ENCODE data around the gene ULBP2. TPM values are rescaled to one million over a fixed set of nuclear protein-coding genes. Genes with fewer than 3 reads are reported as not detected.
A peak's percentile ranks its signal among the peaks of the same experiment; 100 is the strongest.
"Not testable (repeated sequence)": the region's sequence is repeated elsewhere in the genome, so short reads cannot be mapped to it uniquely, and the experiment has no call there.

ULBP2 gene
- total RNA-seq, 1 donor from 2014 or later = 0.65 TPM

DNA sequence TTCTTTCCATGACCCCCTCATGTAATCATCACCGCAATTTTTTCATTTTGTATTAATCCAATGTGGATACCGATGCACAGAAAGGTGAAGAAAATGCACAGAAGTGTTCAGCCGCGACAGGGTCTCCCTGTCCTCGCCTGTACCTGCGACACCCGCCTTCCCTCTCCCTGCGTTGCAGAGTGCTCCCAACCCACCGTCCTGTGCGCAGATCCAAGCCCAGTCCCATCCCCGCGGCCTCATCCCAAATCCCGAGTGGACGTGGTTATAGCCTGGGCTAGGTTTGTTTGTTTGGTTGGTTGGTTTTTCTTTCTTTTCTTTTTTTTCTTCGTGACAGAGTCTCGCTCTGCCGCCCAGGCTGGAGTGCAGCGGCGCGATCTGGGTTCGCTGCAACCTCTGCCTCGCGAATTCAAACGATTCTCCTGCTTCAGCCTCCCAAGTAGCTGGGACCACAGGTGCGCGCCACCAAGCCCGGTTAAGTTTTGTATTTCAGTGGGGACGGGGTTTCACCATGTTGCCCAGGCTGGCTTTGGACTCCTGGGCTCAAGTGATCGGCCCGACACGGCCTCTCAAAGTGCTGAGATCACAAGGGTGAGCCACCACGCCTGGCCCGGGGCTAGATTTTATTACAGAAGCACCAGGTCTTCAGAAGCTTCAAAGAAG, 18.4 kb upstream of the ULBP2 start:
- DNase-seq = no peak
- intact Hi-C loops (cut with DNase I) = loop anchor here (5.0 to 10.0 kb wide), 3 partner anchors 86 to 369 kb away; no protein-coding TSS in a partner anchor
- ATAC-seq (ENCODE audit: poor library complexity) = no peak

DNA sequence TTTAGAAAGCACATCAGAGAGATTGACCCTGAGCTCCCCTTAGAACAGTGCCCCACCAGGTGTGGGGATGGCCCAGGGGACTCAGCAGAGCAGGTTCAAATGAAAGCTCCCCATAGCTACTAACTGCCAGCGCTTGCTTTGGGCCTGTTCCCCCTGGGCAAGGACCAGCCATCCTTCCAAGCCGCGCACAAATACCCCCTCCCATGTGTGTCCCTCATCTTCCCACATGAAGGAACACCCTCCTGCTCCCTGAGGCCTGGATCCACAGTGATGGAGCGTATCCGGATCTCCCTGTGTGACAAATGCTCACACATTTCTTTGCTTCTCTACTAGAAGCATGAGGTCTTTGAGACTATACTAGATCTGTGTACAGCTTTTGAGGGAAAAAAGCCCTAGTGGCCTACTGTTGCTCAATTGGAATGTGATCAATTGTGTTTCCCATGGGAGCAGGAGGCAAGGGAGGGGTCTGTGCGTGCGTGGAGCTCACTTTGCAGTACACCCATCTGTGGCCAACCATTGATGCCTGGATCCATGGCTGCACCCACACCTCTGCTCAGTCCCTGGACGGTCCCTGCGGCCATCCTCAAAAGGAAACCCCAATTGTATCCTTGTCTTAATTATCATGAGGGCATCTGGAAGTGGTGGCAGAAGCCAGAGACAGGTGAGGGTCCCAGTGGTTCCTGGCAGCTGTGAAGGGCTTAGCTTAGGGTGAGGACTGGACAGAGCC, 17.4 kb upstream of the ULBP2 start:
- intact Hi-C loops (cut with DNase I) = loop anchor here (5.0 to 10.0 kb wide), 3 partner anchors 87 to 370 kb away; no protein-coding TSS in a partner anchor
- ATAC-seq (ENCODE audit: poor library complexity) (no peak), DNase-seq (no peak)

DNA sequence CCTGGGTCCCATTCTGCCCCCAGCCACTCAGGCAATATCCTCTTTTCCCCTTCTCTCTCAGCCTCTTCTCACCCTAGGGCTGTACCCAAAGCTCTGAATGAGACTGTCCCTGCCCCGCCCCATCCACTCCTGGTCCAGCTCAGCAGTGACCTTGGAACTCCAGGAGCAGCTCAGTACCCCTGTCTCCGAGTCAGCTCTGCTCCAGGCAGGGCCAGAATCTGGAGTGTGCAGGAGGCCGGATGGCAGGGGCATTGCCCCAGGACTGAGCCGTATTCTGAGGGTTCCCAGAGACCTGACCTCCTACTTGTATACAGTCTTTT, 16.9 kb upstream of the ULBP2 start:
- ATAC-seq (ENCODE audit: poor library complexity) (no peak), DNase-seq (no peak)
- intact Hi-C loops (cut with DNase I) = loop anchor here (5.0 to 10.0 kb wide), 3 partner anchors 88 to 370 kb away; no protein-coding TSS in a partner anchor

DNA sequence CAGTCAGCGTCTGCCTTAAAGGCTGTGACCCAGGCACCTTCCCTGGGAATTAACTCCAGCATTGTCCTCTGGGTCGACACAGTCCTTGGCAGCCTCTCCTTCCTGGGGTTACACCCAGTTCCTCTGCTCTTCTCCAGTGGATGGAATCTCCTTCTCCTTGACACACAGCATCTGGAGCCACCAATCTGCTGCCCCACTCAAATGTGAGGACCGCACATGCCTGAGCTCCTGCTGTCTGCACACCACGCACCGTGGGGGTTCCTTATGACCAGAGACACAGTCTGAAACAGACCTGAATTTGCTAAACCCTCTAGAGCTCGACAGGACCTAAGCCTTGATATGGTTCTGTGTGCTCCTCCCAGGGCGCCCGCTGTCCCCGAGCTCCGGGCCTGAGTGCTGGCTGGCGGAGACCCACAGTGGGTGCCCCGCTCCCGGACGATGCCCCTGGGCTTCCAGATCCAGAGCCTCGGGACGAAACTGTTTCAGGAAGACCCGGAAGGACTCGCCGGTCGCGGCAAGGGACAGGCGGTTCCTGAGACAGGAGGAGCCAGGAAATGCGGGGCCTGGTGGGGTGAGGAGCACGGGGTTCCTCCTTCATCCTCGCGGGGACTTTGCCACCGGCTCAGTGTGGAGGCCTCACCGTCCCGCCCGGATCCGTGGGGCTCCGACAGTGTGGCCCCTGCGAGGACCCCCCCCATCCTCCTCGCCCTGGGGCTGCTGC, 16.4 kb upstream of the ULBP2 start:
- DNase-seq (peak; percentile 59), ATAC-seq (ENCODE audit: poor library complexity) (peak; percentile 55)
- intact Hi-C loops (cut with DNase I) = loop anchor here (10.0 kb wide), 2 partner anchors 201 to 371 kb away; no protein-coding TSS in a partner anchor

DNA sequence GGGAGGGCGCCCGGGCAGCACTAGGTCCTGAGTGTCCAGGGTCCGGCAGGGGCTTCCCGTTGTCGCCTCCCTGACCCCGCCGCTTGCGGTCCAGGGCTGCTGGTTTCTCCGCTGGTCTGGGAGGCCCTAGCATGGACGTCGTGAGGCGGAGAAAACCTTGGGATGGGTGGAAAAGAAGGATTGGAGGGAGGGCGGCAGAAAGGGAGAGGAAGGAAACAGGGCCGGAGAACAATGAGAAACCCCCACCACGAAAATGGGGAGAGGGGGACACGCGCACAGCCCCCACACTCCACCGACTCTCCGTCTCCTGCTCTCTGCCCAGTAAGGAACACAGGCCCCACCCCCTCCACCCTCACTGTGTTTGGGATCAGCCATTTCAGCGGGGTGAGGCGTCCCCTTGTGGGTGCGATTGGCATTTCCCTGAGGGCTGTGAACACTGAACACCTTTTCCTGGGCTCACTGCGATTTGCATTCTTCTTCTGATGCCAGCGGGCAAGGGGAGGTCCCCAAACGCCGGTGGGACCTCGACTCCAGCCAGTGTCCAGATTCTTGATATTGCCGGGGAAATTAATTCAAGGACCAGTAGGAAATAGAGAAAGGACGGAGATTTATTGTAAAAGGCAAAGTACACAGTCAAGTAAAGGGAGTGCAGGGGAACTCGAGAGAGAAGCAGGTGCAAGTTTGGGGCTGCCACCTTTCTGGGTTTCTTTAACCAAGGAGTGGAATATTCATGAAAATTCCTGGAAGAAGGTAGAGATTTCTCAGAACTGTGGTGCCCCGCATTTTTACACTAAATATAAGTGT, 15.6 kb upstream of the ULBP2 start:
- DNase-seq = peak; percentile 94
- intact Hi-C loops (cut with DNase I) = loop anchor here (10.0 kb wide), 2 partner anchors 201 to 371 kb away; no protein-coding TSS in a partner anchor
- ATAC-seq (ENCODE audit: poor library complexity) = peak; percentile 94

DNA sequence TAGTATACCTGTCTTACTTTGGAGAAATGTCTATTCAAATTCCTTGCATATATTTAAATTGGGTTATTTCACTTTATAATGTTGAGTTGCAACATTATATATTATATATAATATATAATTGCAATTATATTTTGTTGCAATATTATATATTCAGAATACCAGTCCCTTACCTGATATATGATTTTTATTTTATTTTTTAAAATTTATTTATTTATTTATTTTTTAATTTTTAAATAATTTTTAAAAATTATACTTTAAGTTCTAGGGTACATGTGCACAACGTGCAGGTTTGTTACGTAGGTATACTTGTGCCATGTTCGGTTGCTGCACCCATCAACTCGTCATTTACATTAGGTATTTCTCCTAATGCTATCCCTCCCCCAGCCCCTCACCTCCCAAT, 14.8 kb upstream of the ULBP2 start:
- DNase-seq; ATAC-seq (ENCODE audit: poor library complexity): not testable (repeated sequence)
- intact Hi-C loops (cut with DNase I) = loop anchor here (10.0 kb wide), 2 partner anchors 202 to 372 kb away; no protein-coding TSS in a partner anchor

DNA sequence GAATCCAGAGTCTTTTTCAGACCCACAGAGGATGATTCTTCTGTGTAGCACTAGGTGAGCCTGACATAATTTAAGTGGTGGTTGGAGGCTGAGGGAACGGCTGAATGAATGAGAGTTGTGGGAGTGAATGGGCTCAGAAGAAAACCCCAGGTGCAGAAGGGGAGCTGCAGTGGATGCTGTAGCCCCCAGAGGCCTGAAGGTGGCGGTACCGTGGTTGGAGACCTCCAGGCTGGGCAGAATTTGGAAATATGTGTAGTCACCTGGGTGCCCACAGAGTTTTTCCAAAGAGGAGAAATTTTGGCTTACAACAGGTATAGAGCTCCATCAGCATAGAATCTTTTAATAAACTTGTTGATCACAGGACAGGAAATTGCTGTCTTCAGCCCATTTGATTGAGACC, 12.4 kb upstream of the ULBP2 start:
- ATAC-seq (ENCODE audit: poor library complexity) = no peak
- intact Hi-C loops (cut with DNase I) = loop anchor here (10.0 kb wide), 2 partner anchors 205 to 375 kb away; no protein-coding TSS in a partner anchor
- DNase-seq = no peak

DNA sequence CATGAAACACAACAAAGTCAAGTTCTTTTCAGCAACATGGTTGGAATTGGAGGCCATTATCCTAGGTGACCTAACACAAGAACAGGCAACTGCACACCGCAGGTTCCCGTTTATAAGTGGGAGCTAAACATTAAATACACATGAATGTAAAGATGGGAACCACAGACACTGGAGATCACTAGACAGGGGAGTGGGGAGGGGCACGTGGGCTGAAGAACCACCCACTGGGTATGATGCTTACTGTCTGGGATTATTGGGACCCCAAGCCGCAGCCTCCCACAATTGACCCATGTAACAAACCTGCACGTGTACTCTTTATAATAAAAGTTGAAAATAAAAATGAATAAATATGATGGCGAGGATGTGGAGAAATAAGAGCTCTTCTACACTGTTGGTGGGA, 10.3 kb upstream of the ULBP2 start:
- intact Hi-C loops (cut with DNase I) = no loop called here
- DNase-seq (no peak), ATAC-seq (ENCODE audit: poor library complexity) (no peak)

DNA sequence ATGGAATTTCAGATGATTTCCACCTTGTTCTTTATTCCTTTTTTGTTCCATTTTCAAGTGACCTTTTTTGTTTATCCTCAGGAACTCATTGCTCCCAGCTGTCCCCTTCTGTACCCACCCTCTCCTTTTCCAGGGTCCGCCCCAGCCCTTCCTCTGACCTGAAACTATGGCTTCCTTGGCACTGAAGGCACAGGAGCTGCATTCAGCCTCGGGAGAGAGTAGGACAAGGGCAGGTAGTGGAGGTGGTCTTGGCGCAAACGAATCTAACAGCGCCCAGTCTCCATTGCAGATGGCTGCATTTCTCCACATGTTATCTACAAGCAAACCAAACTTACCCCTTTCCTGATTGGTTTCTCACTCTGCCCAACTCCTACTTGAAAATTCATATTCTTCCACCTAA, 8.8 kb upstream of the ULBP2 start:
- intact Hi-C loops (cut with DNase I) = no loop called here
- ATAC-seq (ENCODE audit: poor library complexity) (no peak), DNase-seq (no peak)

DNA sequence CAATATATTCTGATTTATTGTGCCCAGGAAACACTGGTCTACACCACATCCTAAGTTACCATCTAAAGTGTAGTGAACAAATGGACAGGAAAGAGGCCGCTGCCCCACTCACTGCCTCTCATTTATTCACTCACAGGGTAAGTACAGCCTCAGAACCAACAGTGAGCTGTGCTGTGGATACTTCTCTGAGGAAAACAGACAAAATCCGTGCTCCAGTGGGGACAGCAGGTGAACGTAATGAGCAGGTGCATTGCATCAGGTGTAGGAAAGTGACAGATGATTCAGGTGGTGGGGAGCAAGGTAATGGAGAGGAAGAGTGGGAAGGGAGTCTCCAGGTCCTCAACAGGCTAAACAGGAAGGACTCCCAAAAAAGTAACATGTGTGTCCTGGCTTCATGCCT, 8.4 kb upstream of the ULBP2 start:
- intact Hi-C loops (cut with DNase I) = no loop called here
- no peak for DNase-seq

DNA sequence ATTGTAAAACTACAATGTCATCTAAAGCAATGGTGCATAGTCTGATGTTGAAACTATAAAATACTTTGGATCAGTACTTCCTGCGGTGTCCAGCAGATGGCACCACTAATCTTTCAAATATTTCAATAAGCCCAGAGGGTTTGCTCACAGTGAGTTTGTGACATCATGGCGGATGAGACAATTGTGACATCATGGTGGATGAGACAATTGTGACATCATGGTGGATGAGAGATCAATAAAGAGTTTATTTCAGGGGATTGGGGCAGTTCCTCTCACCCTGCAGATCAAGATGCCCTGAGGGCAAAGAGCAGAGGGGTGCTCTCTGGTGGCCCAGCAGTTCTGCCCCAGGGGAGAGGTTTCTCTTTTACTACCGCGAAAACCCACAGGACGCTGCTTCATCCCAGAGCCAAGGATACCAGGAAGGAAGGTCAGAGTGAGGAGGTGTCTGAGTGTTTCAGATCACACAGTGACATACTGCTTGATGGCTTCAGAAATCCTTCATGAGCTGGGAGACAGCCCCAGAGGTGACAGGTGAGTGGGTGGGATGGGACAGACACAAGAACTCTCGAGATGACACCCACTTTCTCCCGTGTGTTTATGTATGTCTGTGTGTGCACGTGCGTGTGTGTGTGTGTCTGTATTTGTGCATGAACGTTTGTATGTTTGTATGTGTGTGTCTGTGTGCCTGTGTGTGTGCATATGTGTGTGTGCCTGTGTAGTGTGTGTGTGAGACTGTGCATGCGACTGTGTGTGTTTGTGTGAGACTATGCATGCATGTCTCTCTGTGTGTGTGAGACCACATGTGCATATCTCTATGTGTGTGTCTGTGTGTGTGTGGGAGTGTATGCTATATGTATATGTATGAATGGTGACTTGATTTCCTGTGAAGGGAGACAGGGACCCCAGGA, 7.3 kb upstream of the ULBP2 start:
- peak; percentile 84 for ATAC-seq (ENCODE audit: poor library complexity)
- intact Hi-C loops (cut with DNase I) = loop anchor here (2.0 kb wide), 1 partner anchor 82 kb away; no protein-coding TSS in a partner anchor
- DNase-seq = no peak

More for the DNA sequence above, 8.4 kb upstream of the ULBP2 start:
- no peak for ATAC-seq (ENCODE audit: poor library complexity)

DNA sequence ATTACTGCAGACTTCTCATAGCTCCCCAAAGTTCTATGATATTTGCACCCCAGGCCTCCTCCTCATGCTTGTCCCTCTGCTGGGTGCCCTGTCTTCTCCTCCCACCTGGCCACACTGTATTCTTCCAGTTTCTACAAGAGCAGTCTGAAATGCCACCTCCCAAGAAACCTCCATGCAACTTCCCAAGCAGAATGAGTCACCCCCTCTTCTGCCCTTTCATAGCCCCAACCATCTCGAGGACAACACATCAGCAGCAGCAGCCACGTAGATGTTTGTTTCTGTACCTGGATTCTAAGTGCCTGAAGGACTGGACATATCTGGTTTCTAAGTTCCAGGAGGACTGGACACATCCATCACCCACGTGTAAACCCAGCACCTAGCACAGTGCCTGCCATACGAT, 6.6 kb upstream of the ULBP2 start:
- intact Hi-C loops (cut with DNase I) = loop anchor here (2.0 kb wide), 1 partner anchor 82 kb away; no protein-coding TSS in a partner anchor
- ATAC-seq (ENCODE audit: poor library complexity) = no peak
- no peak for DNase-seq

DNA sequence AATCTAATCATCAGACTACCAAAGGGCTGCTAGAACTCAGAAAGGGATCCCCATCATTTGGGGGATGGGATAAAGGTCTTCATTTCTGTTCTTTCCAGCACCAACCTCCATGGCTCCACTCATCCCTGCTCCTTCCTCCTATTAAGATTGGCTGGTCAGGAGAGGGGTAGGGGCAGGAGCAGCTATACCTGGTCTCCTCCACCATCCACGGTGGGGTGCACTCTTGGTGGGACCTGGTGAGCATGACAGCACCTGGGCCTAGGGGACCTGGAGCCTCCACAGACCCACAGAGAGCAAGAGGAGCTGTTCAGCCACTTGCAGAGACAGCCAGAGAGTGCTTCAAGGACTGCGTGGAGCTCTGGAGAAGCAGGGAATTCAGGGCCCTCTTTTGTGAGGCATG, 6.1 kb upstream of the ULBP2 start:
- DNase-seq (no peak), ATAC-seq (ENCODE audit: poor library complexity) (no peak)
- intact Hi-C loops (cut with DNase I) = loop anchor here (2.0 kb wide), 1 partner anchor 81 kb away; no protein-coding TSS in a partner anchor

DNA sequence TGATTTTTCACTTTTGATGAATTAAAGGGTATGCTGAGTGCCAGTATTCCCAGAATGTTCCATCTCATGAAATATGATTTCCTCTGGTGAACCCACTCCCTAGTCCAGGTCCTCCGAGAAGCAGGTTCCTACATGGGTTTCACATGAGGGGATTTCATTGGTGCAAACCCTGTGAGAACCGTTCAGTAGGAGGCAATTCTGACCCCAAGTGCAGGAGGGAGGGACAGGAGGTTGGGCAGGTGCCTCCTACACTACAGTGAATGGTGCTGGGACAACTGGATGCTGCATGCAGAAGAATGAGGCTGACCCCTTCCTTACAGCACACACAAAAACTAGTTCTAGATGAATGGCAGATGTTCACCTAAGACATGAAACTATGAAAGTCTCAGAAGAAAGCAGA, 5.1 kb upstream of the ULBP2 start:
- intact Hi-C loops (cut with DNase I) = no loop called here
- DNase-seq (no peak), ATAC-seq (ENCODE audit: poor library complexity) (no peak)

DNA sequence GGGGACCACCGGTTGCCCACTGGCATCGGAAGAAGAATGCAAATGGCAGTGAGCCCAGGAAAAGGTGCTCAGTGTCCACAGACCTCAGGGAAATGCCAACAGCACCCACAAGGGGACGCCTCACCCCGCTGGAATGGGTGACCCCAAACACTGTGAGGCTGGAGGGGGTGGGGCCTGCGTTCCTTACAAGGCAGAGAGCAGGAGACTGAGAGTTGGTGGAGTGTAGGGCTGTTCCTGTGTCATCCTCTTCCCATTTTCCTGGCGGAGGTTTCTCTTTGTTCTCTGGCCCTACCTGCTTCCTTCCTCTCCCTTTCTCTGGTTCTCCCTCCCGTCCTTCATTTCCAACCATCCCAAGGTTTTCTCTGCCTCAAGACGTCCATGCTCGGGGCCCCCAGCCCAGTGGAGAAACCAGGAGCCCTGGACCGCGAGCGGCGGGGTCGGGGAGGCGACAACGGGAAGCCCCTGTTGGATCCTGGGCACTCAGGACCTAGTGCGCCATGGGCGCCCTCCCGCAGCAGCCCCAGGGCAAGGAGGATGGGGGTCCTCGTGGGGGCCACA, 3.7 kb upstream of the ULBP2 start:
- ATAC-seq (ENCODE audit: poor library complexity); DNase-seq; intact Hi-C loops (cut with DNase I): not testable (repeated sequence)

DNA sequence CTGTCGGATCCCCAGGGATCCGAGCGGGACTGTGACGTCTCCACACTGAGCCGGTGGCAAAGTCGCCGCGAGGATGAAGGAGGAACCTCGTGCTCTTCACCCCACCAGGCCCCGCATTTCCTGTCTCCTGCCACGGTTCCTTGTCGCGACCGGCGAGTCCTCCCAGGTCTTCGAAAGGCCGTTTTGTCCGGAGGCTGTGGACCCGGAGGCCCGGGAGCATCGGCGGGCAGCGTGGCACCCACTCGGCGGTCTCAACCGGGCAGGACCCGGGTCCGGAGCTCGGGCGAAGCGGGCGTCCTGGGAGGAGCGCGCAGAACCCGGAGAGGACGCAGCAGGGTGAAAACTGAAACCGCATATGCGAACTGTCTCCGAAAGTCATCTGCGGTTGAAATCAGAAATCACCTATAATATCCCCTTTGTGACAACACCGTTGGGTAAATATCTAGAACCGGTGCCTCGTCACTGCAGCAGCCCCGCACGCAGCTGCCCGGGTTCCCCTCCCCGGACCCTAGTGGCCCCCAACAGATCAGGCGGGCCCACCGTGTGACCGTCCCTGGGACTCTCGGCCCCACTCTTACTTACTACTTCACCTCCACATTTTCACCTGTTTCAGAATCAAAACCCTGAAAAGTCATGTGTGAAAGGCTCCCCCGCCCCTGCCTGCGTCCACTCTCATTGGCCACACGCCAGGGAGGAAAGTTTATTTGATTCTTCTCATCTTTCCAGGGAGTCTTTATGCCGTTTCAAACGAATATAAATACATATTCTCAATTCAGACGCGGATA, 3.1 kb upstream of the ULBP2 start:
- intact Hi-C loops (cut with DNase I) = no loop called here
- ATAC-seq (ENCODE audit: poor library complexity) (no peak), DNase-seq (no peak)

DNA sequence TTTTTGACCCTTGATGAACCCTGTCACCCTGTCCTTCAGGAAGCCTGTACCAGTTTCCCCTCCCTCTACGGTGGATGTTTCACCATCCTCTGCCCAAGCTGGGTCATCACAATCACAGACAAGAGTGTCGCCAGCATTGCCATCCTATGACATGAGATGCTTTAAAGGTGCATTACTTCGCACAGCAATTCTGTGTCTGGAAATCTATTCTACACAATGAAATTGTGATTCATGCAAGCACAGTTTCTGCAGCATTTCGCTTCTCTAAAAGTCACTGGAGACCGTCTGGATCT, 2.5 kb upstream of the ULBP2 start:
- DNase-seq (no peak), ATAC-seq (ENCODE audit: poor library complexity) (no peak)
- intact Hi-C loops (cut with DNase I) = no loop called here

All from Right ventricle myocardium superior (tissue), 1 donor.